HCT116 (cell line): ENCODE results near the gene TCHP. TPM values are rescaled to one million over a fixed set of nuclear protein-coding genes. Genes with fewer than 3 reads are reported as not detected.

Source experiments
- ATAC-seq: fragments of 200-7000 bp; cut with Tn5 transposase; 2 replicates; pipeline ENCODE4 v1.9.1; 2020; ENCODE audit warnings: mild to moderate bottlenecking, moderate library complexity
- BruUV-seq: library from RNA; stranded (reverse); fragments of 400-500 nt; replicated peaks from 2 replicates; lab custom pipeline; 2021; lab: Mats Ljungman, UMichigan
- CTCF ChIA-PET: fragments of 300-600 bp; sonication (Branson Sonifier 250); formaldehyde crosslinking; loops from one replicate; lab custom pipeline; 2021; ENCODE audit warnings: antibody characterized with exemption; lab: Charles Lee
- POLR2A ChIA-PET: fragments of 300-600, 350-600 bp; sonication (Branson Sonifier 250); formaldehyde crosslinking; loops from one replicate; lab custom pipeline; 2021; ENCODE audit warnings: antibody characterized with exemption; lab: Charles Lee
- RAD21 ChIA-PET, 2 experiments: fragments of 300-600 bp; sonication (Branson Sonifier 250); formaldehyde crosslinking; loops; one replicate each; lab custom pipeline; 2023; ENCODE audit warnings: low total read pairs in 2 of 2; ENCODE audit not compliant: uncharacterized antibody in 2 of 2, unreplicated experiment in 2 of 2, low non-redundant PET in 1 of 2; lab: Charles Lee
- DNase-seq: peaks from one replicate; pipeline ENCODE4 v3.0.0-alpha.2; 2010; ENCODE audit warnings: low read depth, low spot score
- H2AFZ ChIP-seq: fragments of 200-600 bp; shearing (Covaris generic), sonication (generic); 2 replicates; pipeline ENCODE4 v1.6.1; 2017; ENCODE audit warnings: low read depth, mixed run types, mixed read lengths, antibody characterized with exemption, low read length; ENCODE audit not compliant: poor library complexity, severe bottlenecking
- H3K27ac ChIP-seq: 2 replicates; pipeline ENCODE4 v1.5.1; 2012; ENCODE audit warnings: low read depth, low read length
- H3K27me3 ChIP-seq: fragments of 200-600 bp; sonication (generic); 2 replicates; pipeline ENCODE4 v1.6.1; 2016; ENCODE audit warnings: mixed run types, low read length, mixed read lengths; ENCODE audit not compliant: insufficient read depth
- H3K36me3 ChIP-seq, 2 experiments: fragments of 200-500 bp in 1 of 2; fragments of 200-600 bp in 1 of 2; sonication (Bioruptor generic) in 1 of 2; sonication (generic) in 1 of 2; 2 replicates each; pipeline versions ENCODE4 v1.5.1 to v1.6.1; 2014 to 2016; ENCODE audit warnings: low read length in 2 of 2, inconsistent platforms in 1 of 2, mixed read lengths in 1 of 2, mixed run types in 1 of 2; ENCODE audit not compliant: insufficient read depth in 2 of 2, control insufficient read depth in 1 of 2
- H3K4me1 ChIP-seq, 2 experiments: fragments of 200-600 bp in 1 of 2; sonication (generic) in 1 of 2; 2 replicates each; pipeline versions ENCODE4 v1.5.1 to v1.6.1; 2012 to 2017; ENCODE audit warnings: low read length in 2 of 2, inconsistent platforms in 1 of 2, mild to moderate bottlenecking in 1 of 2, mixed read lengths in 1 of 2, mixed run types in 1 of 2, moderate library complexity in 1 of 2; ENCODE audit not compliant: insufficient read depth in 2 of 2, control insufficient read depth in 1 of 2
- H3K4me2 ChIP-seq: fragments of 200-600 bp; sonication (generic); 2 replicates; pipeline ENCODE4 v1.6.1; 2017; ENCODE audit warnings: mixed run types, low read length, mixed read lengths
- H3K4me3 ChIP-seq, 2 experiments: fragments of 200-600 bp in 1 of 2; sonication (generic) in 1 of 2; replicated peaks in 1 of 2; 2 replicates each; pipeline ENCODE4 v1.5.1; 2011 to 2016; ENCODE audit warnings: low read length in 2 of 2, control low read depth in 1 of 2, low read depth in 1 of 2, mild to moderate bottlenecking in 1 of 2, mixed read lengths in 1 of 2, mixed run types in 1 of 2
- H3K79me2 ChIP-seq: fragments of 200-600 bp; sonication (generic); 2 replicates; pipeline ENCODE4 v1.6.1; 2017; ENCODE audit warnings: mild to moderate bottlenecking, mixed run types, low read length, moderate library complexity, mixed read lengths; ENCODE audit not compliant: insufficient read depth
- H3K9ac ChIP-seq: fragments of 200-600 bp; sonication (generic); 2 replicates; pipeline ENCODE4 v1.6.1; 2016; ENCODE audit warnings: low read length, mixed read lengths
- H3K9me2 ChIP-seq: fragments of 200-600 bp; sonication (generic), shearing (Covaris generic); 2 replicates; pipeline ENCODE4 v1.6.1; 2017; ENCODE audit warnings: mixed run types, mild to moderate bottlenecking, moderate library complexity; ENCODE audit not compliant: insufficient read depth
- H3K9me3 ChIP-seq, 2 experiments: fragments of 200-500 bp in 1 of 2; fragments of 200-600 bp in 1 of 2; sonication (Bioruptor generic) in 1 of 2; sonication (generic) in 1 of 2; 2 replicates each; pipeline ENCODE4 v1.6.1; 2014 to 2017; ENCODE audit warnings: low read length in 2 of 2, mixed read lengths in 2 of 2, inconsistent platforms in 1 of 2, low read depth in 1 of 2, mild to moderate bottlenecking in 1 of 2, mixed run types in 1 of 2, moderate library complexity in 1 of 2; ENCODE audit not compliant: control insufficient read depth in 1 of 2, insufficient read depth in 1 of 2
- H4K20me1 ChIP-seq: fragments of 200-600 bp; sonication (generic), shearing (Covaris generic); 2 replicates; pipeline ENCODE4 v1.6.1; 2017; ENCODE audit warnings: mixed run types, mild to moderate bottlenecking, moderate library complexity; ENCODE audit not compliant: insufficient read depth
- CBX3 ChIP-seq: IDR thresholded peaks from 2 replicates; pipeline ENCODE4 v1.6.1; 2012; ENCODE audit warnings: low read depth
- CEBPB ChIP-seq: IDR thresholded peaks from 2 replicates; pipeline ENCODE4 v1.6.1; 2012; ENCODE audit warnings: low read depth
- EGR1 ChIP-seq: IDR thresholded peaks from 2 replicates; pipeline ENCODE4 v1.6.1; 2012; ENCODE audit warnings: low read depth
- EZH2 ChIP-seq: fragments of 200-600 bp; sonication (generic); IDR thresholded peaks from 2 replicates; pipeline ENCODE4 v1.6.1; 2017; ENCODE audit warnings: antibody characterized with exemption, mixed run types
- EZH2phosphoT487 ChIP-seq: fragments of 200-600 bp; IDR thresholded peaks from 2 replicates; pipeline ENCODE4 v1.6.1; 2018; ENCODE audit warnings: antibody characterized with exemption, borderline replicate concordance
- JUND ChIP-seq: IDR thresholded peaks from 2 replicates; pipeline ENCODE4 v1.6.1; 2012
- POLR2A ChIP-seq: IDR thresholded peaks from 2 replicates; pipeline ENCODE4 v1.7.0; 2011; ENCODE audit warnings: borderline replicate concordance; ENCODE audit not compliant: insufficient read depth, insufficient read length; ENCODE audit errors: extremely low read depth
- POLR2AphosphoS5 ChIP-seq: IDR thresholded peaks from 2 replicates; pipeline ENCODE4 v1.6.1; 2011; ENCODE audit warnings: mild to moderate bottlenecking, low read depth, low read length, moderate library complexity
- TCF7L2 ChIP-seq: IDR thresholded peaks from 2 replicates; pipeline ENCODE4 v1.7.0; 2011; ENCODE audit warnings: borderline replicate concordance, inconsistent platforms; ENCODE audit not compliant: insufficient read depth, insufficient read length; ENCODE audit errors: extremely low read depth
- YY1 ChIP-seq: IDR thresholded peaks from 2 replicates; pipeline ENCODE4 v1.6.1; 2011; ENCODE audit warnings: low read length, low read depth, moderate library complexity, mild to moderate bottlenecking; ENCODE audit not compliant: insufficient replicate concordance; ENCODE audit errors: extremely low read depth
- intact Hi-C: fragments of 100-400 bp; cut with micrococcal nuclease; formaldehyde crosslinking; loops from 2 replicates; pipeline ENCODE4 v1.10.0; 2022
- total RNA-seq: library from RNA; stranded (reverse); gene quantifications from one replicate; pipeline ENCODE4 v1.2.1, GENCODE V29; 2021; ENCODE audit not compliant: unreplicated experiment
- TF ChIP-seq, protein P1 (sequence below), 3 experiments: fragments of 200-600 bp in 1 of 3; sonication (generic) in 1 of 3; IDR thresholded peaks in 2 of 3; conservative IDR thresholded peaks in 1 of 3; 2 replicates each; pipeline ENCODE4 v1.5.1; 2012 to 2017; ENCODE audit warnings: low read depth in 2 of 3, low read length in 2 of 3, antibody characterized with exemption in 1 of 3, borderline replicate concordance in 1 of 3, control low read depth in 1 of 3, mild to moderate bottlenecking in 1 of 3, mixed read lengths in 1 of 3, mixed run types in 1 of 3, moderate library complexity in 1 of 3; ENCODE audit not compliant: insufficient read depth in 1 of 3
- TF ChIP-seq, protein P2 (sequence below): IDR thresholded peaks from 2 replicates; pipeline ENCODE4 v1.6.1; 2012; ENCODE audit warnings: low read depth

TCHP gene
- total RNA-seq, 1 experiment from 2014 or later = 17.3 TPM

DNA sequence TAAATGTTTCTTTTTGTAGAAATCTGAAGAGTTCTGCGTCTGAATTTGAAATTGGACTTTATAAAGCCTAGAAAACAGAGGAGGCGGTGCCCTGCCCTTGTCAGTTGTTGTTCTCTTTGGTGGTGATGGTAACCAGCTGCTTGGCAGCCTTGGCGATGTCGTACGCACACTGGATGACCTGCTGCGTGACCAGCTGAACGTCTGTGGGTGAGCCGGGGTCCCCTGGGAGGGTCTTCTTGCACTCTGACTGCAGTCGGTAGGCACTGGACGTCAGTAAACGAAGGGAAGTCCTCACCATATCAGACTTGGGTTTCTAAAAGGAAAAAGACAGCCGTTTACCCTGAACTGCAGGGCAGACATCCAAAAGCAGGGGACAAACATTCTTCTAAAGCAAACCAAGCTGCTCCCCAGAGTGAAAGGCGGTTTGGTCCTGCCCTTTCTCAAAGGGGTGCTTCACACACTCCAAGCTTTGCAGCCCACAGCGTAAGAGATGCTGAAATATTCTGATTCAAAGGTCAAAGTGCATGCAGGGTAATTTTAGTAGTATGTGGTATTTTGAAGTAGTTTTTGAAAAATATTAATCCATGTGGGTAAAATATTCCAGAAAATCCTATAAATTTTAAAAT lies 32.9 kb downstream of the TCHP start:
- ChIA-PET CTCF (no interaction called here), RAD21 (no interaction called here), POLR2A (no interaction called here)
- no peak for ATAC-seq
- Histone ChIP-seq H2AFZ (no peak overlapping the region), H3K27ac (no peak overlapping the region), H4K20me1 (no peaks in the 10 kb centered on the region), H3K36me3 (peaks cover 0 to 21% of the 10 kb centered on the region in 2 experiments; a peak in 2 of 4 replicates), H3K4me3 (no peak overlapping the region), H3K27me3 (no peaks in the 10 kb centered on the region), H3K79me2 (no peaks in the 10 kb centered on the region), H3K9ac (no peak overlapping the region), H3K9me3 (no peaks in the 10 kb centered on the region), H3K4me2 (no peak overlapping the region), H3K9me2 (no peaks in the 10 kb centered on the region), H3K4me1 (no peaks in the 10 kb centered on the region)
- no peak for TF ChIP-seq POLR2A
- TF ChIP-seq CBX3 = no peak
- TF ChIP-seq EGR1 = no peak
- TF ChIP-seq CEBPB = no peak
- no peak for TF ChIP-seq POLR2AphosphoS5
- no peak for TF ChIP-seq JUND
- no peak for TF ChIP-seq EZH2phosphoT487
- TF ChIP-seq, protein P1, sequence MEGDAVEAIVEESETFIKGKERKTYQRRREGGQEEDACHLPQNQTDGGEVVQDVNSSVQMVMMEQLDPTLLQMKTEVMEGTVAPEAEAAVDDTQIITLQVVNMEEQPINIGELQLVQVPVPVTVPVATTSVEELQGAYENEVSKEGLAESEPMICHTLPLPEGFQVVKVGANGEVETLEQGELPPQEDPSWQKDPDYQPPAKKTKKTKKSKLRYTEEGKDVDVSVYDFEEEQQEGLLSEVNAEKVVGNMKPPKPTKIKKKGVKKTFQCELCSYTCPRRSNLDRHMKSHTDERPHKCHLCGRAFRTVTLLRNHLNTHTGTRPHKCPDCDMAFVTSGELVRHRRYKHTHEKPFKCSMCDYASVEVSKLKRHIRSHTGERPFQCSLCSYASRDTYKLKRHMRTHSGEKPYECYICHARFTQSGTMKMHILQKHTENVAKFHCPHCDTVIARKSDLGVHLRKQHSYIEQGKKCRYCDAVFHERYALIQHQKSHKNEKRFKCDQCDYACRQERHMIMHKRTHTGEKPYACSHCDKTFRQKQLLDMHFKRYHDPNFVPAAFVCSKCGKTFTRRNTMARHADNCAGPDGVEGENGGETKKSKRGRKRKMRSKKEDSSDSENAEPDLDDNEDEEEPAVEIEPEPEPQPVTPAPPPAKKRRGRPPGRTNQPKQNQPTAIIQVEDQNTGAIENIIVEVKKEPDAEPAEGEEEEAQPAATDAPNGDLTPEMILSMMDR (IDR thresholded peaks at IDR 0.05 in 2 of 3, conservative IDR thresholded peaks at IDR 0.05 in 1 of 3; ENCODE audit: borderline replicate concordance in 1 of 3, insufficient read depth in 1 of 3, low read depth in 2 of 3, low read length in 2 of 3) = no peak
- TF ChIP-seq, protein P2, sequence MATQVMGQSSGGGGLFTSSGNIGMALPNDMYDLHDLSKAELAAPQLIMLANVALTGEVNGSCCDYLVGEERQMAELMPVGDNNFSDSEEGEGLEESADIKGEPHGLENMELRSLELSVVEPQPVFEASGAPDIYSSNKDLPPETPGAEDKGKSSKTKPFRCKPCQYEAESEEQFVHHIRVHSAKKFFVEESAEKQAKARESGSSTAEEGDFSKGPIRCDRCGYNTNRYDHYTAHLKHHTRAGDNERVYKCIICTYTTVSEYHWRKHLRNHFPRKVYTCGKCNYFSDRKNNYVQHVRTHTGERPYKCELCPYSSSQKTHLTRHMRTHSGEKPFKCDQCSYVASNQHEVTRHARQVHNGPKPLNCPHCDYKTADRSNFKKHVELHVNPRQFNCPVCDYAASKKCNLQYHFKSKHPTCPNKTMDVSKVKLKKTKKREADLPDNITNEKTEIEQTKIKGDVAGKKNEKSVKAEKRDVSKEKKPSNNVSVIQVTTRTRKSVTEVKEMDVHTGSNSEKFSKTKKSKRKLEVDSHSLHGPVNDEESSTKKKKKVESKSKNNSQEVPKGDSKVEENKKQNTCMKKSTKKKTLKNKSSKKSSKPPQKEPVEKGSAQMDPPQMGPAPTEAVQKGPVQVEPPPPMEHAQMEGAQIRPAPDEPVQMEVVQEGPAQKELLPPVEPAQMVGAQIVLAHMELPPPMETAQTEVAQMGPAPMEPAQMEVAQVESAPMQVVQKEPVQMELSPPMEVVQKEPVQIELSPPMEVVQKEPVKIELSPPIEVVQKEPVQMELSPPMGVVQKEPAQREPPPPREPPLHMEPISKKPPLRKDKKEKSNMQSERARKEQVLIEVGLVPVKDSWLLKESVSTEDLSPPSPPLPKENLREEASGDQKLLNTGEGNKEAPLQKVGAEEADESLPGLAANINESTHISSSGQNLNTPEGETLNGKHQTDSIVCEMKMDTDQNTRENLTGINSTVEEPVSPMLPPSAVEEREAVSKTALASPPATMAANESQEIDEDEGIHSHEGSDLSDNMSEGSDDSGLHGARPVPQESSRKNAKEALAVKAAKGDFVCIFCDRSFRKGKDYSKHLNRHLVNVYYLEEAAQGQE = no peak
- no peak for TF ChIP-seq EZH2
- no peak for TF ChIP-seq YY1
- TF ChIP-seq TCF7L2 = no peak
- intact Hi-C loops = no loop called here
- BruUV-seq = no TSS peak
- DNase-seq = no peak
